IPS-18a (cell line): Measurements from ENCODE around the gene ZNF428.
"Not testable (repeated sequence)": the region's sequence is repeated elsewhere in the genome, so short reads cannot be mapped to it uniquely, and the experiment has no call there.

Experiments
- H3K27ac ChIP-seq: one replicate; pipeline ENCODE4 v1.5.1; 2013; ENCODE audit warnings: low read length
- H3K27me3 ChIP-seq: one replicate; pipeline ENCODE4 v1.6.1; 2013; ENCODE audit warnings: mild to moderate bottlenecking, low read length; ENCODE audit not compliant: control insufficient read depth, insufficient read depth
- H3K36me3 ChIP-seq: one replicate; pipeline ENCODE4 v1.6.1; 2013; ENCODE audit warnings: low read depth, low read length; ENCODE audit not compliant: control insufficient read depth
- H3K4me1 ChIP-seq: one replicate; pipeline ENCODE4 v1.6.1; 2013; ENCODE audit warnings: low read depth, low read length; ENCODE audit not compliant: control insufficient read depth
- H3K4me3 ChIP-seq: one replicate; pipeline ENCODE4 v1.5.1; 2013; ENCODE audit warnings: low read length
- H3K9ac ChIP-seq: one replicate; pipeline ENCODE4 v1.6.1; 2013; ENCODE audit warnings: mild to moderate bottlenecking, low read length, moderate library complexity
- H3K9me3 ChIP-seq: one replicate; pipeline ENCODE4 v1.6.1; 2013; ENCODE audit warnings: low read depth, low read length; ENCODE audit not compliant: control insufficient read depth

The ZNF428 gene

DNA sequence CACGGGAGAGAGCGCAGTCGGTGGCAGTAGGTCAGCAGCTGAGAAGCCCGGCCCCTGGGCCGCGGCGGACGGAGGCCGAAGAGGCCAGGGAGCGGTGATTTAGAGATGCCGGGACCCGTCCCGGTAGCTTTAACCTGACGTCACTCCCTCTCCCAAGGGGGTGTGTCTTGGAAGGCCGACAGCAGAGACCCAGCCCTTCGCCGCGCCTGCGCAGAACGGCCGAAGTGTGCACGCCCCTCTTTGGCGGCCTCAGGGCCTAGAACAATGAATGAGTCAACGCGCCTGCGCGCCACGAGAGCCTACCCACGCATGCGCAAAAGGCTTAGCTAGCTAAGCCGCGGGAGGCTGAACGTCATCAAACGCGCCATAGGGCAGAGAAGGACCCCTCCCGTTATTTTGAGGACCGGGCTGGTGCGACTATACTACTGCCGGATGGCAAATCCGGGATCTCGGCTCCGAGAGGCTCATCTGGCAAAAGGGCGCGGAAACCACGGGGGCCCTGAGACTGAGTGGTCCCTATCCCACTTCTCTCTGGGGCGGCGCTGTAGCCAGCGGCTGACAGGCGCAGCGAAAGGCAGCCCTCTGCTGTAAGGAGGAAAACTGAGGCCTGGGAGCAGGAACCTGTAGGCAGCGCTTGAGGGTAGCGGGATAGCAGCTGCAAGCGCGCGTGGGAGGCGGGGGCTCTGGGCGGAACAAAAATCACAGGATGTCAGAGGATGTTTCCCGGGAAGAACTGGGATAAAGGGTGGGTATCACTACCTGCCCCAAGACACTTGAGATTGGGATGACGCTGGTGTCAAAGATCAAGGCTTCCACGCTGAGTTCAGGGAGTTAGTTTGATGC, 23.2 kb downstream of the ZNF428 start, which contains the start of the genes IRGQ and ZNF576:
IRGQ (minus strand) TSS at position 136 of the 843 bp plus-strand sequence. CDS start 796 bp downstream, outside the sequence.
ZNF576 (plus strand) TSS at position 597 of the 843 bp plus-strand sequence. CDS start 514 bp downstream, outside the sequence.
- Histone ChIP-seq H3K4me3 (peak within 1 kb of the TSS; percentile 86), H3K27me3 (no peaks in the 10 kb centered on the region), H3K36me3 (peaks cover 9% of the 10 kb centered on the region), H3K4me1 (peaks cover 4% of the 10 kb centered on the region), H3K9ac (peak within 1 kb of the TSS; percentile 80), H3K27ac (peak within 1 kb of the TSS; percentile 60), H3K9me3 (no peaks in the 10 kb centered on the region)

GRCh38 chr19:43595605-43595998, 23.8 kb downstream of the ZNF428 start:
- H3K4me3 ChIP-seq, result peak overlapping the region; percentile 86
- H3K9ac ChIP-seq, result peak overlapping the region; percentile 80
- H3K27ac ChIP-seq, result no peak overlapping the region
- H3K4me1 ChIP-seq, result peaks cover 4% of the 10 kb centered on the region
- H3K9me3 ChIP-seq, result no peaks in the 10 kb centered on the region
- H3K36me3 ChIP-seq, result peaks cover 9% of the 10 kb centered on the region
- no peaks in the 10 kb centered on the region for H3K27me3 ChIP-seq

DNA sequence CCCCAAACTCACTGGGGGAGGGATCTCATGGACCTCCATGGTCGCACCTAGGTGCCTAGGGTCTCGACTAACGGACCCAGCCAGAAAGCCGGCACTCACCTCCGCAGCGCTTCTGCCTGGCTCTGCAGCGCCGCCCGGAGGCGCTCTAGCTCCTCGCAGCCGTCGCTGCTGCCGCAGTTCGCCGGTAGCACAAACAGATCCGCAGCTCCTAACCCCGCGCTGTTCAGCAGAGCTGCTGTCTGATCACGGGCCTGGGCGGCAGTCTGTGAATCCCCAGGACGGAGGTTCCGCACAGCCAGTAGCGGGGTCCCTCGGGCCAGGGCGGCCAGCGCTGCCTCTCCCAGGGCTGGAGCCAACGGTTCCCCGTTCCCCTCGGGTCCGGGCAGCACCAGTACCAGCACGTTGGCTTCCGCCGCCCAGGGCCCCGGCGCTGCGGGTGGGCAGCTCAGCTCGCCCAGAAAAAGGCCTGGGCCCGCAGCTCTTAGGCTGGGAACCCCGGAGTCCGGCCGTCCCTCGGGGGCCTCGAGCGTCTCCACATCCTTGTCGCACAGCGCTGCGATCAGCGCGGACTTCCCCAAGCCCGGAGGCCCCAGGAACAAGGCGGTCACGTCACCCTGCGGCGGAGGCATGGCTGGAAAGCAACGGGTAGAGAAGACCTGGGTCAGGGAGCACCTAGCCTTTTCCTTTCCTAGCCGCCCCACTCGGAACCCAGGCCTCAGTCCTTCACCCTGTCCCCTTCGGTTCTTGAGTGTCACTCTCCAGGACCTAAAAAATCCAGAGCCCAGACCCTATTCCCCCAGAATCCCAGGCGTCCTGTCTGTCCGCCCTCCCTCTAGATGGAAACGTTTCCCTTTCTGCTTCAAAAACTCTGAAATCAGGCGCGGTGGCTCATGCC, 24.5 kb downstream of the ZNF428 start:
- H3K9me3 ChIP-seq, result no peaks in the 10 kb centered on the region
- H3K4me3 ChIP-seq, result peak overlapping the region; percentile 86
- peaks cover 4% of the 10 kb centered on the region for H3K4me1 ChIP-seq
- H3K9ac ChIP-seq, result peak overlapping the region; percentile 80
- no peaks in the 10 kb centered on the region for H3K27me3 ChIP-seq
- no peak overlapping the region for H3K27ac ChIP-seq
- peaks cover 14% of the 10 kb centered on the region for H3K36me3 ChIP-seq

DNA sequence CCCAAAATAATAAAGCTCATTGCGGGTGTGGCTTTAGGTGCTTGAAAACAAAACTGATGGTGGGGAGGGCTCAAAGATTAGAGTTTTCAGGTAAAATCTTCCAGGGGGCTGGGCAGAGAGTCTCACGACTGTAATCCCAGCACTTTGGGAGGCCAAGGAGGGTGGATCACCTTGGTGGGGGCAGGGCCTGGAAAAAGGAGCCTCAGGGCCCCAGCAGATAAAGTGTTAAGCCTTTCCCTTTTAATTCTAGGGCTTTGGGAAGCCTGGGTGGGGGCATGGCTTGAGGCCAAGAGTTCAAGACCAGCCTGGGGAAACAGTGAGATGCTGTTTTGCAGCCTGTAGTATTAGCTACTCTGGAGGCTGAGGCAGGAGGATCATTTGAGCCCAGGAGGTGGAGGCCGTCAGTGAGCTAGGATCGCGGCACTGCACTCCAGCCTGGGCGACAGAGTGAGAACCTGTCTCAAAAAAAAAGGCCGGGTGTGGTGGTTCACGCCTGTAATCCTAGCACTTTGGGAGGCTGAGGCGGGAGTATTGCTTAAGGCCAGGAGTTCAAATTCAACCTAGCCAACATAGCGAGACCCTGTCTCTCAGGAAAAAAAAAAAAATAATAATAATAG, 25.2 kb downstream of the ZNF428 start:
- Histone ChIP-seq H3K9ac (no peak overlapping the region), H3K27me3 (no peaks in the 10 kb centered on the region), H3K36me3 (peaks cover 13% of the 10 kb centered on the region), H3K4me3 (peak overlapping the region; percentile 86), H3K27ac (no peak overlapping the region), H3K9me3 (no peaks in the 10 kb centered on the region), H3K4me1 (peaks cover 4% of the 10 kb centered on the region)

- Histone ChIP-seq H3K9me3 (no peaks in the 10 kb centered on the region), H3K4me3 (no peak overlapping the region), H3K27ac (no peak overlapping the region), H3K27me3 (no peaks in the 10 kb centered on the region), H3K4me1 (peaks cover 4% of the 10 kb centered on the region), H3K9ac (no peak overlapping the region), H3K36me3 (peaks cover 14% of the 10 kb centered on the region)
These were observed 26.6 kb downstream of the ZNF428 start for GRCh38 chr19:43592800-43593350.

- Histone ChIP-seq H3K27ac (no peak overlapping the region), H3K4me3 (no peak overlapping the region), H3K27me3 (no peaks in the 10 kb centered on the region), H3K4me1 (peaks cover under 1% of the 10 kb centered on the region), H3K9ac (no peak overlapping the region), H3K36me3 (peaks cover 14% of the 10 kb centered on the region), H3K9me3 (no peaks in the 10 kb centered on the region)
These were observed 27.3 kb downstream of the ZNF428 start for GRCh38 chr19:43591904-43592772.

GRCh38 chr19:43589678-43590077, 29.8 kb downstream of the ZNF428 start:
- Histone ChIP-seq H3K27ac (no peak overlapping the region), H3K36me3 (peaks cover 14% of the 10 kb centered on the region), H3K9ac (no peak overlapping the region), H3K4me3 (no peak overlapping the region), H3K9me3 (no peaks in the 10 kb centered on the region), H3K27me3 (no peaks in the 10 kb centered on the region), H3K4me1 (no peaks in the 10 kb centered on the region)

DNA sequence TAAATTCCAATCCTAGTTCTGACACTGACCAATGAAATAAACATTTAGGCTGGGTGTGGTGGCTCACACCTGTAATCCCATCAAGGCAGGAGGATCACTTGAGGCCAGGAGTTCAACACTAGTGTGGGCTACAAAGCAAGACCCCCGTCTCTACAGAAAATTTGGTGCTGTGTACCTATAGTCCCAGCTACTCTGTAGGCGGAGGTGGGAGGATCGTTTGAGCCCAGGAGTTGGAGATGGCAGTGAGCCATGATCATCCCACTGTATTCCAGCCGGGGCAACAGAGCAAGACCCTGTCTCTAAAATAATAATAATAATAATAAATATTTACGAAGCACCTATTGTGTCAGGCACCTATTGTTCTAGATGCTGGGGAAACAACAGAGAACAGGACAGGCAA, 30.2 kb downstream of the ZNF428 start:
- Histone ChIP-seq H3K4me3 (no peak overlapping the region), H3K4me1 (no peaks in the 10 kb centered on the region), H3K27ac (no peak overlapping the region), H3K36me3 (peaks cover 14% of the 10 kb centered on the region), H3K9ac (no peak overlapping the region), H3K27me3 (no peaks in the 10 kb centered on the region), H3K9me3 (no peaks in the 10 kb centered on the region)

GRCh38 chr19:43587029-43587428, 32.4 kb downstream of the ZNF428 start:
- not testable (repeated sequence) for H3K4me3 ChIP-seq, H3K9ac ChIP-seq, H3K36me3 ChIP-seq, H3K4me1 ChIP-seq, H3K27ac ChIP-seq, H3K9me3 ChIP-seq, H3K27me3 ChIP-seq

DNA sequence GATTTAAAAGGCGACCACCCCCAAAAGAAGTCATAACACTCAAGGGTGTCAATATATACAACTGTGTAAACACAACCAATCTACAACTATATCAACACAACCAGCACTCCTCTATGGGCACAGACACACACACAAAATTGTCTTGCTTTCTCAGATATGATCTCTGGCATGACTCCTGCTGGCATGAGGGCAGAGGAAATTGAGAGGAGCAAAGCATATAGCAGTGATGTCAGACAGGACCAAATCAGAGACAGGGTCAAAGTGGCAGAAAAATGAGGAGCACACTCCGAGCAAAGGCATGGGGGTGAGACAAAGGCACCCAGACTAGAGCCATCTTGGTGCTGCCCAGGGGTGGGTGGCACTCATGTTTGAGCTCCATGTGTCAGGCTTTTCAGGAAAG, 33.1 kb downstream of the ZNF428 start:
- no peak overlapping the region for H3K27ac ChIP-seq
- H3K27me3 ChIP-seq, result no peaks in the 10 kb centered on the region
- H3K4me1 ChIP-seq, result peaks cover 3% of the 10 kb centered on the region
- H3K4me3 ChIP-seq, result no peak overlapping the region
- no peaks in the 10 kb centered on the region for H3K9me3 ChIP-seq
- no peak overlapping the region for H3K9ac ChIP-seq
- peaks cover 8% of the 10 kb centered on the region for H3K36me3 ChIP-seq
